K562 treated with DMSO at 1 percent for 12 hours (cell line): Measurements from ENCODE around the gene SHOX. TPM values are rescaled to one million over a fixed set of nuclear protein-coding genes. Genes with fewer than 3 reads are reported as not detected.

Experiments
- total RNA-seq: library from RNA; unstranded; fragments of 300-600 nt; gene quantifications from 2 replicates; pipeline ENCODE4 v1.2.3, GENCODE V29; 2022; ENCODE audit not compliant: insufficient read depth

SHOX gene
- total RNA-seq = not detected in 2 replicates

DNA sequence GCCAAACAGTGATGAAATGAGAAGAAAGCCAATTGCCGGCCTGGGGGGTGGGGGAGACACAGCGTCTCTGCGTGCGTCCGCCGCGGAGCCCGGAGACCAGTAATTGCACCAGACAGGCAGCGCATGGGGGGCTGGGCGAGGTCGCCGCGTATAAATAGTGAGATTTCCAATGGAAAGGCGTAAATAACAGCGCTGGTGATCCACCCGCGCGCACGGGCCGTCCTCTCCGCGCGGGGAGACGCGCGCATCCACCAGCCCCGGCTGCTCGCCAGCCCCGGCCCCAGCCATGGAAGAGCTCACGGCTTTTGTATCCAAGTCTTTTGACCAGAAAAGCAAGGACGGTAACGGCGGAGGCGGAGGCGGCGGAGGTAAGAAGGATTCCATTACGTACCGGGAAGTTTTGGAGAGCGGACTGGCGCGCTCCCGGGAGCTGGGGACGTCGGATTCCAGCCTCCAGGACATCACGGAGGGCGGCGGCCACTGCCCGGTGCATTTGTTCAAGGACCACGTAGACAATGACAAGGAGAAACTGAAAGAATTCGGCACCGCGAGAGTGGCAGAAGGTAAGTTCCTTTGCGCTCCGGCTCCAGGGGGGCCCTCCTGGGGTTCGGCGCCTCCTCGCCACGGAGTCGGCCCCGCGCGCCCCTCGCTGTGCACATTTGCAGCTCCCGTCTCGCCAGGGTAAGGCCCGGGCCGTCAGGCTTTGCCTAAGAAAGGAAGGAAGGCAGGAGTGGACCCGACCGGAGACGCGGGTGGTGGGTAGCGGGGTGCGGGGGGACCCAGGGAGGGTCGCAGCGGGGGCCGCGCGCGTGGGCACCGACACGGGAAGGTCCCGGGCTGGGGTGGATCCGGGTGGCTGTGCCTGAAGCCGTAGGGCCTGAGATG lies at the start of gene SHOX:
TSS of gene SHOX (plus strand) at position 180 of the 885 bp plus-strand sequence. CDS start at position 287, 107 bp downstream.

Other genes with a start within 250 kb of the SHOX start
- 17.6 and 22.5 TPM in 2 replicates for gene PPP2R3B, start 243.9 kb upstream of the SHOX start, total RNA-seq